MG63 (cell line): ENCODE data around the gene UBAP1L. TPM values are rescaled to one million over a fixed set of nuclear protein-coding genes. Genes with fewer than 3 reads are reported as not detected.
A peak's percentile ranks its signal among the peaks of the same experiment; 100 is the strongest.
"Not testable (repeated sequence)": the region's sequence is repeated elsewhere in the genome, so short reads cannot be mapped to it uniquely, and the experiment has no call there.

Source experiments
- DNase-seq: peaks from one replicate; pipeline ENCODE4 v3.0.0-alpha.2; 2020
- H3K27me3 ChIP-seq: fragments of 250-450 bp; sonication (Bioruptor Pico); 2 replicates; pipeline ENCODE4 v1.5.1; 2020; ENCODE audit warnings: mild to moderate bottlenecking, moderate library complexity
- H3K36me3 ChIP-seq: fragments of 250-450 bp; sonication (Bioruptor Pico); 2 replicates; pipeline ENCODE4 v1.5.1; 2020; ENCODE audit warnings: mild to moderate bottlenecking, moderate library complexity
- H3K4me3 ChIP-seq: fragments of 250-450 bp; sonication (Bioruptor Pico); 2 replicates; pipeline ENCODE4 v1.5.1; 2020; ENCODE audit warnings: mild to moderate bottlenecking, moderate library complexity
- H3K9me3 ChIP-seq: fragments of 250-450 bp; sonication (Bioruptor Pico); 2 replicates; pipeline ENCODE4 v1.5.1; 2020; ENCODE audit warnings: mild to moderate bottlenecking, moderate library complexity
- total RNA-seq: library from RNA; depleted of rRNA; stranded (reverse); fragments of >200 nt; shearing (Covaris generic); gene quantifications from 2 replicates; pipeline ENCODE4 v1.2.3, GENCODE V29; 2014; ENCODE audit warnings: low replicate concordance

The UBAP1L gene
- total RNA-seq, 1 experiment from 2014 or later, result 0.43 TPM

DNA sequence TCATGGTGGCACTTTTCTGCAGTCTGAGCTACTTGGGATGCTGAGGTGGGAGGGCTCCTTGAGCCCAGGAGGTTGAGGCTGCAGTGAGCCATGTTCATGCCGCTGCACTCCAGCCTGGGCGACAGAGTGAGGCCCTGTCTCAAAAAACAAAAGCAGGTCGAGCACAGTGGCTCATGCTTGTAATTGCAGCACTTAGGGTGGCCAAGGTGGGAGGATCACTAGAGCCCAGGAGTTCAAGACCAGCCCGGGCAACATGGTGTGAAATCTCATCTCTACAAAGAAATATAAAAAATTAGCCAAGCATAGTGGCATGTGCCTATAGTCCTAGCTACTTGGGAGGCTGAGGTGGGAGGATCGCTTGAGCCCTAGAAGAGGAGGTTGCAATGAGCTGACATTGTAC is 10.0 kb downstream of the UBAP1L start:
- DNase-seq, result no peak
- Histone ChIP-seq H3K4me3 (no peak overlapping the region), H3K27me3 (no peaks in the 10 kb centered on the region), H3K9me3 (no peaks in the 10 kb centered on the region), H3K36me3 (peaks cover 39% of the 10 kb centered on the region)

DNA sequence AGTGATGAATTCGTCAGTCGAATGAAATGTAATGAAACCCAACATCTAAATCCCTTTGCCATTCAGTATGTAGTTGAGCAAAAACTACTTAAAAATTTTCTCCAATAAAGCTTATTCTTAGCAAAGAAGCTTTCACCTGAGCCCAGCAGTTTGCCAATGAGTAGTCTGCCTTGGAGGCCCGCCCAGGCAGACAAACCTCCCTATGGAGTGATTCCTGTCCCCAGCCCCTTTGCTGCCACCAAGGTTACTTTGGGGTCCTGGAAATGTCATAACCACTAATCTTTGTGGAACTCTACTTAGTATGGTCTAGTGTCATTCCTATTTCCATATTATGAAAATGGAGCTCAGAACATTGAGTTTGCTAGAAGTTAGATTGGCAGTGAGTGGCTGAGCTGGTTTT is 12.1 kb downstream of the UBAP1L start:
- peaks cover 54% of the 10 kb centered on the region for H3K36me3 ChIP-seq
- no peak for DNase-seq
- H3K9me3 ChIP-seq, result no peaks in the 10 kb centered on the region
- no peaks in the 10 kb centered on the region for H3K27me3 ChIP-seq
- no peak overlapping the region for H3K4me3 ChIP-seq

GRCh38 chr15:65101891-65102708 is 12.9 kb downstream of the UBAP1L start:
- no peak for DNase-seq
- Histone ChIP-seq H3K27me3 (no peaks in the 10 kb centered on the region), H3K9me3 (no peaks in the 10 kb centered on the region), H3K4me3 (no peak overlapping the region), H3K36me3 (peaks cover 52% of the 10 kb centered on the region)

GRCh38 chr15:65101411-65101890 is 13.5 kb downstream of the UBAP1L start:
- Histone ChIP-seq H3K4me3 (no peak overlapping the region), H3K36me3 (peaks cover 52% of the 10 kb centered on the region)

DNA sequence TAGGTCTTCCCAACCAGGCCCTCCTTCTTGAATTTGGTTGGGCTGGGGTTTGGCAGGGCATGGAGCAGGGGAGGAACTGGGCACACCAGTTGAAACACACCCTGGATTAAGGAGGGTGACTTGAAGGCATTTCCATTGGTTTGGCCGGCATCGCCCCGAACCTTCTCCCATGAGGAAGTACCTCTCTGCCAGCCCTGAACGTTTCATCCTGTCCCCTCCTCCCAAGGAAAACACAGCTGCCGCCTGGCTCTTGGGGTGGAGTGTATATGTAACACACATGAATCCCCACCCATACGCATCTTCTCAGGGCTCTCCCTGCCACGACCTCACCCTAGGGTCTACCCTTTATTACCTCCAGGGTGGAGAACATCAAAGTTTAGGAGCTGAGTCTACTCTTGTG is 14.6 kb downstream of the UBAP1L start:
- no peaks in the 10 kb centered on the region for H3K27me3 ChIP-seq
- H3K9me3 ChIP-seq, result no peaks in the 10 kb centered on the region
- DNase-seq, result no peak
- no peak overlapping the region for H3K4me3 ChIP-seq
- peaks cover 43% of the 10 kb centered on the region for H3K36me3 ChIP-seq

More at GRCh38 chr15:65101411-65101890, 13.5 kb downstream of the UBAP1L start:
- Histone ChIP-seq H3K9me3 (no peaks in the 10 kb centered on the region), H3K27me3 (no peaks in the 10 kb centered on the region)
- peak; percentile 47 for DNase-seq

GRCh38 chr15:65099801-65100200 is 15.2 kb downstream of the UBAP1L start:
- DNase-seq, H3K27me3 ChIP-seq, H3K4me3 ChIP-seq, H3K9me3 ChIP-seq: not testable (repeated sequence)
- peaks cover 41% of the 10 kb centered on the region for H3K36me3 ChIP-seq

DNA sequence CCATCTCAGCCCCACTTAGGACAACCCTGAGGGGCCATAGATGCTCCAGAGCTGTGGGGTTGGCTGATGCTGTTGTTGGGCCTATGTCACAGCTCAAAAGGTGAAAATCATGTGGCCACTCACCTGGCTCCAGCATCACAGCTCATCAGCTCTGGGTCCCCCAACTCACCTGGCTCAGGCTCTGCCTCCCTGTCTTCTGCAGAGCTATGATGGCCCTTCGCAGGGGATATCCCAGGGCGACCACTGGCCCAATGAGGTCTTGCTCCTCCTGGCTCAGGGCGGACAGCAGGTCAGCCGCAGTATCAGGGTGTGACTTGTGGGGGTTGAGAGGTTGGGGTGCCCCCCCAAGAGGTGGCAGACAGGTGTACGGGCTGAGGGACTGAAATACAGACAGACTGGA is 15.7 kb downstream of the UBAP1L start:
- Histone ChIP-seq H3K36me3 (peaks cover 41% of the 10 kb centered on the region), H3K9me3 (no peaks in the 10 kb centered on the region), H3K4me3 (no peak overlapping the region), H3K27me3 (no peaks in the 10 kb centered on the region)
- DNase-seq, result no peak

GRCh38 chr15:65097651-65098263 is 17.2 kb downstream of the UBAP1L start:
- Histone ChIP-seq H3K9me3 (no peaks in the 10 kb centered on the region), H3K27me3 (no peaks in the 10 kb centered on the region), H3K36me3 (peaks cover 38% of the 10 kb centered on the region), H3K4me3 (no peak overlapping the region)
- DNase-seq, result no peak

- no peak for DNase-seq
- Histone ChIP-seq H3K36me3 (peaks cover 38% of the 10 kb centered on the region), H3K9me3 (no peaks in the 10 kb centered on the region), H3K27me3 (no peaks in the 10 kb centered on the region), H3K4me3 (no peak overlapping the region)
Observed at GRCh38 chr15:65096481-65097385, 18.3 kb downstream of the UBAP1L start.

DNA sequence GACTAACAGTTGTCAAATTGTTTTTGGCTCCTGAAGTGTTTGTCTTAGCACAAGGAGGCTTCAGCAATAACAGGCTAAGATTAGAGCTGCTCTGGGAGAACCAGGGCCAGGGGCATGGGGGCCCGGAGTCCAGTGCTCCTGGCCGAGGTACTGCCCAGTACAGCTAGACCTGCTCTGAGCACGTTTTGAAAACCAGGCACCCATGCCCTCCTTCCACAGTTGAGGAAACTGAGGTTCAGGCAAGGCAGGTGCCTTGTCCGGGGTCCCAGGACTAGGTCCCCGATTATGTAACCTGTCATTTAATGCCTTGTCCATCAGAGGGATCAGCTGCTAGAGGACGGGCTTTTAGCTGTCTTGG is 19.3 kb downstream of the UBAP1L start:
- H3K36me3 ChIP-seq, result peaks cover 27% of the 10 kb centered on the region
- H3K27me3 ChIP-seq, result no peaks in the 10 kb centered on the region
- no peak overlapping the region for H3K4me3 ChIP-seq
- no peak for DNase-seq
- H3K9me3 ChIP-seq, result no peaks in the 10 kb centered on the region

- DNase-seq, result no peak
Observed at GRCh38 chr15:65095011-65095746, 19.8 kb downstream of the UBAP1L start.

DNA sequence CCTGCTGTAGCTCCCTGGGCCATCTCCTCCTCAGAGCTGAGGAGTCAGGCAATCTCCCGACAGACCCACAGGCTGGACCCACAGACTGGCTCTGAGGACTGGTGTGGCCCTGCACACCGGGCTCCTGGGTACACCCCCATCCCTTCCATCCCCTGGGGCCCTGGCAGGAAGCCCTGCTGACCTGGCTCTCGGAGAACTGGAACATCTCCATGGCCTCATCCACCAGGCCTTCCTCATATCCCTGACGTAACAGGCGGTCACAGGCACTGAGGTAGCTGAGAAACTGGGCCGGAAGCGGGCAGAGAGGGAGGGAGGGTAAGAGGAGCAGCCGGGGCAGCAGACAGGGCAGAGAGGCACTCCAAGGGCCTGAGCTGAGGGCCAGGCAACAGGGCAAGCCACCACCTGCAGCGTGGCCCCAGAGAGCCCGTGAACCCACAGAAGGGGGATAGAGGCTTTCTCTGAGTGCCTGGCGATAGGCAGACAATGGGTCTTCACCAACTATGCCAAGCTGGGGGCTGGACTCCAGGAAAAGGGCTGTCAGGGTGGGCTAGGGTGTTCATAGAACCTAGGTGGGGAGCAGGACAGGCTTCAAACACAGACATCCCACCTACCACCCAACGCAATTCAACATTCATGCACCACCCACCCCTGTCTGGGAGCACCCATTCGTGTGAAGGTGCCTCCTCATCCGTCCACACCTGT is 20.6 kb downstream of the UBAP1L start:
- H3K27me3 ChIP-seq, result no peaks in the 10 kb centered on the region
- no peak for DNase-seq
- H3K36me3 ChIP-seq, result peaks cover 19% of the 10 kb centered on the region
- no peak overlapping the region for H3K4me3 ChIP-seq
- H3K9me3 ChIP-seq, result no peaks in the 10 kb centered on the region

More at GRCh38 chr15:65095011-65095746, 19.8 kb downstream of the UBAP1L start:
- Histone ChIP-seq H3K4me3 (no peak overlapping the region), H3K36me3 (peaks cover 22% of the 10 kb centered on the region), H3K9me3 (no peaks in the 10 kb centered on the region), H3K27me3 (no peaks in the 10 kb centered on the region)

GRCh38 chr15:65093793-65094170 is 21.2 kb downstream of the UBAP1L start:
- not testable (repeated sequence) for H3K4me3 ChIP-seq, H3K9me3 ChIP-seq, H3K27me3 ChIP-seq, DNase-seq
- H3K36me3 ChIP-seq, result peaks cover 12% of the 10 kb centered on the region

DNA sequence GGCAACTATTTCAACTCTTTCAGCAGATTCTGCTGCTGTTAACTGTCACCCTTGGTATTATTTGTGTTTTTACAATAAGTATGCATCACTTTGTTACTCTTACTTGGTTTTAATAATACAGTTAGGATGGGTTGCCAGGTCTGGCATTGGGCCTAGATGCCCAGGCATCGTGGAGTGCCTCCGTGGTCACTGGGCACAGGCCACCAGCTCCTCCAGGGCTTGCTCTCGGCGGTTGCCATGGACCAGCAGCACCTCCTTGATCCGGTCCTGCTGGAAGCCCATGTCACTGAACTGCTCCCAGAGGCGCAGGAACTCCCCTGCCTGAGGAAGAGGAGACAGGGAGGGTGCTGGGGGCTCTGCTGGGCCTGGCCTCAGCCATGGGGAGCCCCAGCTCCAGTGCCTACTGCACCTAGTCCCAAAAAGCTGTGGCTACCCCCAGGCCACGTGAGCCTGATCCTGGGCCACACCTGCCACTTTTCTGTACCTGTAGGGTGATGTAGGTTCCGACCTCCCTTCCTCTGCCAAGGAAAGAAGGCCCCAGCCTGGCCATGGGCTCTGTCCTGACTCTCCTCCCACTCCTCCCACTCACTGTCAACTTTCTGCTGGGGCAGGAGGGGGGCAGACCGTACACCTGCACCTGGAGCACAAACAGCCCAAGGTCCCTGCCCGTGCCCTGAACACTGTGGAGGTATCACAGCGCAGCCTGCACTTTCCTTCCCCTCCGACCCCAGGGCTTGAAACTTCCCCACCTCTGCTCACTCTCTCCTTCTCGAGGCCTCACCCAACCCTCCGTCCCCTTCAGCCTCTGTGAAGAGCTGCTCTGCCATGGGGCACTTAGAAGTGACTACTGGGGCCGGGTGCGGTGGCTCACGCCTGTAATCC is 21.8 kb downstream of the UBAP1L start:
- peaks cover 6% of the 10 kb centered on the region for H3K36me3 ChIP-seq
- H3K4me3 ChIP-seq, result no peak overlapping the region
- no peaks in the 10 kb centered on the region for H3K9me3 ChIP-seq
- DNase-seq, result no peak
- no peaks in the 10 kb centered on the region for H3K27me3 ChIP-seq
